GM12892 (cell line): ENCODE data around the gene LDLRAD4.

Experiments
- POLR2A ChIP-seq: IDR thresholded peaks from 2 replicates; pipeline ENCODE4 v1.6.1; 2011; ENCODE audit warnings: low read depth, low read length, control low read depth
- POLR2AphosphoS5 ChIP-seq: IDR thresholded peaks from 2 replicates; pipeline ENCODE4 v1.6.1; 2011; ENCODE audit warnings: low read depth, low read length, control low read depth
- TAF1 ChIP-seq: IDR thresholded peaks from 2 replicates; pipeline ENCODE4 v1.6.1; 2011; ENCODE audit warnings: low read depth, mild to moderate bottlenecking, control low read depth, low read length, borderline replicate concordance

DNA sequence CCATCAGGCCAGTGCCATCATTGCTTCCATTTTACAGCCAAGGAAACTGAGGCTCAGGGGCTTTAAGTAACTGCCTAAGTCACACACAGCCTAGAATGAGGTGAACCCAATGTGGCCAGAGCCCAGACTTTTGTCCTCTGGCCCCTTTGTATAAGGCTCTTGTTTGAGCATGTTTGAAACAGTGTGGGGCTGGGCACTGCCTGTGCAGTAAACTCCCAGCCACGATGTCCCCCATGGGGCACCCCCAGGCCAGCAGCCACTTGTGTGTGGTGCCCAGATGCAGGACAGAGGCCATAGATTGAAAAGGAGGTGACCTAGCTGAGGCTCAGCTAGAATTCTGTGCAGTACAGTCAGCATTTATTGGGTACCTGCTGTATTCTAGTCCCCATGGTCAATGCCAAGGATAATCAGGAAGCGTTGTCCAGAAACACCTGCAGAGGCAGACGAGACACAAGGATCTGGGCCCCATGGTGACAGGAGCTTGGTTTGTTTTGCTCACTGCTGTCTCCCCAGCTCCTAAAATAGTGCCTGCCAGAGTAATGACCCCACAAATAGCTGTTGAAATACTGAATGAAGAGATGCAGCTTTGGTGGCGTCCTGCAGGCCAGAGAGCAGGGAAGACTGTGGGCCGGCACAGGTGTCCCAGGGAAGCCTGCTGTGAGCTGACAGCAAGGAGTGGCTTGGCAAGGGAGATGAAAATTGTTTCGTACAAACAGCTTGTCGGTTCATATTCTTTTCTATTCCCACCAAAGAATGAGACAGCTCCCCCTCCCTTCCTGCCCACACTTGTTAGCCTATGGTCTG lies 160.7 kb downstream of the LDLRAD4 start:
- TF ChIP-seq POLR2A (no peak), POLR2AphosphoS5 (no peak), TAF1 (no peak)
